BE2C (cell line): ENCODE results near the gene EDAR.

Experiments
- DNase-seq: peaks from one replicate; pipeline ENCODE4 v3.0.0-alpha.2; 2020
- H3K27me3 ChIP-seq: fragments of 250-450 bp; sonication (Bioruptor Pico); 2 replicates; pipeline ENCODE4 v1.5.1; 2020; ENCODE audit warnings: mild to moderate bottlenecking
- H3K36me3 ChIP-seq: fragments of 250-450 bp; sonication (Bioruptor Pico); 2 replicates; pipeline ENCODE4 v1.5.1; 2020; ENCODE audit warnings: mild to moderate bottlenecking
- H3K4me1 ChIP-seq: fragments of 250-450 bp; sonication (Bioruptor Pico); 2 replicates; pipeline ENCODE4 v1.5.1; 2020
- H3K4me3 ChIP-seq: 2 replicates; pipeline ENCODE4 v1.5.1; 2011; ENCODE audit warnings: low read depth, low read length
- H3K9me3 ChIP-seq: fragments of 250-450 bp; sonication (Bioruptor Pico); 2 replicates; pipeline ENCODE4 v1.5.1; 2020
- TF ChIP-seq, protein P1 (sequence below): IDR thresholded peaks from 2 replicates; pipeline ENCODE4 v1.5.1; 2012; ENCODE audit warnings: mild to moderate bottlenecking, low read depth, low read length

Gene EDAR

DNA sequence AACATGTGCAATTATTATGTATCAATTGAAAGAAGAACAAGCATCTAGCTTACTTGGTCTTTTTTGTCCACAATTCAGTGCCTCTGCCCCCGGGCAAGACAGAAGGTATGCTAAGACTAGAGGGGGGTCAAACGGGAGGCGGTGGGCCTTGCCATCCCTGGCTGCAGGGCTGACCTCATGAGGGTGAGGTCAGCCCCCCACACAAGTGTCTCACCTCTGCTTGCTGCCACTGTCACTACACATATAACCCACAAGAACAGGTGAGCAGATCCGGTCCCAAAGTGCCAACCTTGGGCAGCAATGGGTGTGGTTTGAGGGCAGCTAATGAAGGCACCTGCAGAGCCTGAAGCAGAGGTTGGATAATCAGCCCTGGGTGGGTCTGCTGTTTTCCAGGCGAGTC lies 71.5 kb downstream of the EDAR start:
- no peak for DNase-seq
- no peaks in the 10 kb centered on the region for H3K9me3 ChIP-seq
- H3K4me1 ChIP-seq, result no peaks in the 10 kb centered on the region
- no peaks in the 10 kb centered on the region for H3K27me3 ChIP-seq
- H3K4me3 ChIP-seq, result no peak overlapping the region
- TF ChIP-seq, protein P1, sequence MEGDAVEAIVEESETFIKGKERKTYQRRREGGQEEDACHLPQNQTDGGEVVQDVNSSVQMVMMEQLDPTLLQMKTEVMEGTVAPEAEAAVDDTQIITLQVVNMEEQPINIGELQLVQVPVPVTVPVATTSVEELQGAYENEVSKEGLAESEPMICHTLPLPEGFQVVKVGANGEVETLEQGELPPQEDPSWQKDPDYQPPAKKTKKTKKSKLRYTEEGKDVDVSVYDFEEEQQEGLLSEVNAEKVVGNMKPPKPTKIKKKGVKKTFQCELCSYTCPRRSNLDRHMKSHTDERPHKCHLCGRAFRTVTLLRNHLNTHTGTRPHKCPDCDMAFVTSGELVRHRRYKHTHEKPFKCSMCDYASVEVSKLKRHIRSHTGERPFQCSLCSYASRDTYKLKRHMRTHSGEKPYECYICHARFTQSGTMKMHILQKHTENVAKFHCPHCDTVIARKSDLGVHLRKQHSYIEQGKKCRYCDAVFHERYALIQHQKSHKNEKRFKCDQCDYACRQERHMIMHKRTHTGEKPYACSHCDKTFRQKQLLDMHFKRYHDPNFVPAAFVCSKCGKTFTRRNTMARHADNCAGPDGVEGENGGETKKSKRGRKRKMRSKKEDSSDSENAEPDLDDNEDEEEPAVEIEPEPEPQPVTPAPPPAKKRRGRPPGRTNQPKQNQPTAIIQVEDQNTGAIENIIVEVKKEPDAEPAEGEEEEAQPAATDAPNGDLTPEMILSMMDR, result no peak
- no peaks in the 10 kb centered on the region for H3K36me3 ChIP-seq

DNA sequence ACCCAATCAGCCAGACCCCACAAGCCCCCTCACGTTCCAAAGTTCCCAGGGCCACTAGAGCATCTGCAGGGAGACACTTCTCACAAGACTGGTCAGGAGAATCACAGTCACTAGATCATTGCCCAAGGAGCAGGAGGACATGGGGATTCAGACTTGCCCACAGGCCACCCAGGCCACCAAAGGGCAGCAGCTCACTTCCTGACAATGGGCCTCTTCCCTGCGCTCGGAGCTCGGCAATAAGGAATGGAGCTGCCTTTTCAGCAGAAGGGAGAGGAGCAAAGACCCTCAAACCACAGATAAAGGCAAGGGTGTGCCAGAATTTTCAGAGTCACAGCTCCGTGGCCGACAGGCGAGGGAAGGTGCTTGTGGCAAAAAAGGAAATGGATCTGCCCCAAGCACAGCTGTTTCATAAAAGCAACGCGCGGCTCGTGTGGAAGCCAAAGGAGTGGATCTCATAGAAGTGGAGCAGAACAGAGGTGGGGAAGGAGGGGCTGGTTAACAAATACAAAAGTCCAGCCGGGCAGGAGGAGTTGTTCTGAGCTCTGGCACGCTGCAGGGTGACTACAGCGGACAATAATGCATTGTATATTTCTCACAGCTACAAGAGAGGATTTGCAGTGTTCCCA lies 72.1 kb downstream of the EDAR start:
- no peak for DNase-seq
- H3K4me3 ChIP-seq, result no peak overlapping the region
- H3K36me3 ChIP-seq, result no peaks in the 10 kb centered on the region
- no peaks in the 10 kb centered on the region for H3K9me3 ChIP-seq
- TF ChIP-seq, protein P1, result no peak
- H3K27me3 ChIP-seq, result no peaks in the 10 kb centered on the region
- H3K4me1 ChIP-seq, result no peaks in the 10 kb centered on the region

DNA sequence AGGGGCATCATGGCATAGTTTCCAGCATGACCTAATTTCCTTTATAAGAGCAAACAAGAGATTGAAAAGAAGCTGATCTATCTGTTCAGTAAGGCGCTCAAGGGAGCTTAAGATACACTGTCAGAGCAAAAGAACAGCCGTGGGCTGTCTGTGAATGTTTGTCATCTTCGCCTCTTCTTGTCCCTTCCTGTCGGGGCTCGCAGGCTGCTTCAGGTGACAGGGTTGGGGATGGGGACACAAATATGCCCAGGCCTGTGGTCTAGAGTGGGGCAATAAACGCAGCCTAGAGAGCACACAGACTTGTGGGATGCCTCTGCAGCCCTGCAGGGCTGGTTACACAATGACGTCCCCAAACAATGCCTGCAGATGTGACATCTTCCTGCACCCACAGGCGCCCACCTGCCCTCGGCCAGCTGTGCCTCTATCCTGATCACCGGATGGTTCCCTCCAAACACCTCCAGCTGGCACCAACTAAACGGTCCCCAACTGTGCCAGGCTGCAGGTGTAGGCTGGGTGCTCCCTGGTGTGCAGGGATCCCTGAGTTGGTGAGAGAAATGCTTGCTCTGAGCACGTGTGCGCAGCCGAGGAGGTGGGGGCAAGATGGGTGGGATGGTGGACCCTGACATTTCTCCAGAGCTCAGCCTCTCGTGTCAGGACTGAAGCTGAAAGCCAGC lies 72.8 kb downstream of the EDAR start:
- no peaks in the 10 kb centered on the region for H3K27me3 ChIP-seq
- H3K9me3 ChIP-seq, result no peaks in the 10 kb centered on the region
- H3K36me3 ChIP-seq, result no peaks in the 10 kb centered on the region
- H3K4me3 ChIP-seq, result no peak overlapping the region
- no peak for DNase-seq
- TF ChIP-seq, protein P1, result no peak
- H3K4me1 ChIP-seq, result no peaks in the 10 kb centered on the region

DNA sequence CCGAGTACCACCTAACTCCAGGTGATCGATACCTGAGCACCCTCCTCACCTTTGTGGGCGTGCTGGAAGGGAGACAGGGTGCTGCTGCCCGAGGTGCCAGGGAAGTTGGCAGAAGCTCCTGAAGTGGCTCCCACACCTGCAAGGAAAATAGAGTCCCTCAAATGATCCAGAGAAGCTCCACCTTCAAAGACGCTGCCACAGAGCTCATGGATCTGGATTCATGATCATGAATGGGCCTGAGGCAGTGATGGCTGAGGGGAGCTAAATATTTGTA lies 76.5 kb downstream of the EDAR start:
- TF ChIP-seq, protein P1, result no peak
- Histone ChIP-seq H3K4me3 (no peak overlapping the region), H3K4me1 (no peaks in the 10 kb centered on the region), H3K36me3 (no peaks in the 10 kb centered on the region), H3K27me3 (no peaks in the 10 kb centered on the region), H3K9me3 (no peaks in the 10 kb centered on the region)
- no peak for DNase-seq

- H3K9me3 ChIP-seq, result no peaks in the 10 kb centered on the region
- H3K27me3 ChIP-seq, result no peaks in the 10 kb centered on the region
- TF ChIP-seq, protein P1, result no peak
- no peaks in the 10 kb centered on the region for H3K4me1 ChIP-seq
- no peak for DNase-seq
- no peaks in the 10 kb centered on the region for H3K36me3 ChIP-seq
- H3K4me3 ChIP-seq, result no peak overlapping the region
Measured at GRCh38 chr2:108911807-108912628, 77.0 kb downstream of the EDAR start.

DNA sequence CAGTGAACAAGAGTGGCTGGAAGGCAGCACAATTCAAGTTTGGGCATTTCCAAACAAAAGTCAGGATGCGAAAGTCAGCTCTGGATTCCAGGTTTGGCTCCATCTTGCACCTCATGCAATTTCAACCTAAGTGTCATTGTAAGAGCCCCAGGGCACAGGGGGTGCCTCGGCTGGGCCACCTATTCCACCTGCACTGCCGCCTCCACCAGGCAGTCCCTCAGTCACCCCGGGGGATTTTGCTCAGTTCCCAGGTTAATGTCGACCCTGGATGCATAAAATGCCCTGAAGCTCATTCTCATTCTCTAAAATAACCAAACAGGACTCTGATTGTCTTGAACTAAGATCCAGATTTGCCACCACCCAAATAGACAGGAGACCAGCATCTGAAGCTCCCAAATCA lies 77.6 kb downstream of the EDAR start:
- TF ChIP-seq, protein P1, result no peak

More for the DNA sequence above, 77.6 kb downstream of the EDAR start:
- Histone ChIP-seq H3K27me3 (no peaks in the 10 kb centered on the region), H3K4me1 (no peaks in the 10 kb centered on the region), H3K36me3 (no peaks in the 10 kb centered on the region), H3K4me3 (no peak overlapping the region), H3K9me3 (no peaks in the 10 kb centered on the region)
- no peak for DNase-seq
